Measurements from ENCODE around the gene CLC.

The CLC gene

GRCh38 chr19:39684267-39684666, 53.6 kb downstream of the CLC start:
- no peak overlapping the region for H3K4me3 ChIP-seq (replicated peaks; ENCODE audit: low read depth, low read length)
- no peak for DNase-seq (ENCODE audit: extremely low read depth, low read depth)
- no peak for TF ChIP-seq CTCF (IDR thresholded peaks at IDR 0.05; ENCODE audit: low read depth, low read length, missing control alignments)

GRCh38 chr19:39681416-39681815, 56.4 kb downstream of the CLC start:
- DNase-seq (ENCODE audit: extremely low read depth, low read depth), result no peak
- no peak for TF ChIP-seq CTCF (IDR thresholded peaks at IDR 0.05; ENCODE audit: low read depth, low read length, missing control alignments)
- no peak overlapping the region for H3K4me3 ChIP-seq (replicated peaks; ENCODE audit: low read depth, low read length)

Measured in HFF-Myc (cell line).